Activated CD8-positive, alpha-beta memory T cell treated with anti-CD3 and anti-CD28 coated beads for 48 hours (primary cell): Measurements from ENCODE around the gene OR2F1.

ENCODE experiments used
- DNase-seq, 3 experiments: peaks; one replicate each; pipeline ENCODE4 v3.0.0-alpha.2; 2020; ENCODE audit warnings: low read depth in 2 of 3, low spot score in 2 of 3

The OR2F1 gene

GRCh38 chr7:143953421-143953820 lies 1.2 kb upstream of the OR2F1 start:
- DNase-seq, result no peak

- DNase-seq, result no peak
These were observed 509 bp upstream of the OR2F1 start for GRCh38 chr7:143954135-143954534.

GRCh38 chr7:143958781-143959180 lies 4.1 kb downstream of the OR2F1 start:
- DNase-seq, result no peak

- DNase-seq, result no peak
These were observed 6.4 kb downstream of the OR2F1 start for GRCh38 chr7:143960813-143961610.

- no peak for DNase-seq
These were observed 10.6 kb downstream of the OR2F1 start for GRCh38 chr7:143965280-143965679.

GRCh38 chr7:143967398-143967797 lies 12.8 kb downstream of the OR2F1 start:
- no peak for DNase-seq

GRCh38 chr7:143973870-143974416 lies 19.3 kb downstream of the OR2F1 start:
- no peak for DNase-seq

GRCh38 chr7:143974459-143974858 lies 19.8 kb downstream of the OR2F1 start:
- DNase-seq, result no peak

- no peak for DNase-seq
These were observed 21.0 kb downstream of the OR2F1 start for GRCh38 chr7:143975617-143976016.

GRCh38 chr7:143978585-143978984 lies 23.9 kb downstream of the OR2F1 start:
- DNase-seq, result no peak

GRCh38 chr7:143979359-143979758 lies 24.7 kb downstream of the OR2F1 start:
- no peak for DNase-seq

- DNase-seq, result no peak
These were observed 25.4 kb downstream of the OR2F1 start for GRCh38 chr7:143979998-143980397.

GRCh38 chr7:143980746-143981510 lies 26.3 kb downstream of the OR2F1 start:
- DNase-seq, result no peak

- no peak for DNase-seq
These were observed 29.3 kb downstream of the OR2F1 start for GRCh38 chr7:143983960-143984359.

- DNase-seq, result no peak
These were observed 32.9 kb downstream of the OR2F1 start for GRCh38 chr7:143987513-143987912.

GRCh38 chr7:143988976-143989745 lies 34.5 kb downstream of the OR2F1 start:
- no peak for DNase-seq

- no peak for DNase-seq
These were observed 38.0 kb downstream of the OR2F1 start for GRCh38 chr7:143992670-143993069.

GRCh38 chr7:143993924-143994323 lies 39.3 kb downstream of the OR2F1 start:
- no peak for DNase-seq

GRCh38 chr7:144000020-144000419 lies 45.4 kb downstream of the OR2F1 start, which contains the start of gene OR6B1:
Gene OR6B1, plus strand, starts transcription at chr7:144000320. Its CDS starts 3,677 bp downstream, at chr7:144003997.
- DNase-seq, result no peak

GRCh38 chr7:144001543-144001942 lies 46.9 kb downstream of the OR2F1 start:
- DNase-seq, result no peak

GRCh38 chr7:144004703-144005102 lies 50.1 kb downstream of the OR2F1 start:
- DNase-seq, result no peak
